Suprapubic skin (tissue), 4 donors: ENCODE results near the gene TK2. TPM values are rescaled to one million over a fixed set of nuclear protein-coding genes. Genes with fewer than 3 reads are reported as not detected.
A peak's percentile ranks its signal among the peaks of the same experiment; 100 is the strongest.

ENCODE experiments used
- DNase-seq, 2 donors: peaks; one replicate each; pipeline ENCODE4 v3.0.0-alpha.2; 2019; ENCODE audit warnings: low spot score in 2 of 2
- H3K27ac ChIP-seq: fragments of 200-600 bp; sonication (generic); one replicate; pipeline ENCODE4 v1.5.1; 2019
- H3K27me3 ChIP-seq: fragments of 200-600 bp; sonication (generic); one replicate; pipeline ENCODE4 v1.5.1; 2019
- H3K36me3 ChIP-seq: fragments of 200-600 bp; sonication (generic); one replicate; pipeline ENCODE4 v1.5.1; 2019
- H3K4me1 ChIP-seq: fragments of 200-600 bp; sonication (generic); one replicate; pipeline ENCODE4 v1.5.1; 2019
- H3K4me3 ChIP-seq: fragments of 200-600 bp; sonication (generic); one replicate; pipeline ENCODE4 v1.5.1; 2019; ENCODE audit warnings: mild to moderate bottlenecking
- H3K9me3 ChIP-seq: fragments of 200-600 bp; sonication (generic); one replicate; pipeline ENCODE4 v1.5.1; 2019
- CTCF ChIP-seq, 2 donors: fragments of 200-600 bp in 1 of 2; fragments of 450-650 bp in 1 of 2; sonication (generic) in 1 of 2; IDR thresholded peaks; one replicate each; pipeline ENCODE4 v1.5.1; 2016 to 2019; ENCODE audit warnings: antibody characterized with exemption in 2 of 2, mild to moderate bottlenecking in 1 of 2, moderate library complexity in 1 of 2
- EP300 ChIP-seq: sonication (generic); formaldehyde crosslinking; IDR thresholded peaks from one replicate; pipeline ENCODE4 v1.6.1; 2017; ENCODE audit warnings: antibody characterized with exemption
- POLR2A ChIP-seq, 2 donors: fragments of 450-650 bp; IDR thresholded peaks; one replicate each; pipeline ENCODE4 v1.6.1; 2017; ENCODE audit warnings: antibody characterized with exemption in 2 of 2, mild to moderate bottlenecking in 2 of 2, moderate library complexity in 2 of 2
- POLR2AphosphoS5 ChIP-seq, 3 donors: sonication (generic); formaldehyde crosslinking; IDR thresholded peaks; one replicate each; pipeline ENCODE4 v1.6.1; 2017; ENCODE audit warnings: antibody characterized with exemption in 3 of 3
- WGBS: methylation state at CpG from one replicate; pipeline ENCODE4 v1.1.5; 2018; 5-methylcytosine and 5-hydroxymethylcytosine counted together
- total RNA-seq, 4 donors: library from RNA; depleted of rRNA; stranded (reverse); fragments of >200 nt; gene quantifications; one replicate each; pipeline ENCODE4 v1.1.0, GENCODE V29; 2016

The TK2 gene
- total RNA-seq, 4 donors from 2014 or later = 13.6 to 27.0 (median 19.7) TPM

GRCh38 chr16:66592814-66593213 is 42.9 kb upstream of the TK2 start:
- no peak overlapping the region for H3K4me3 ChIP-seq
- TF ChIP-seq CTCF (IDR thresholded peaks at IDR 0.05) (no peak), EP300 (no peak), POLR2AphosphoS5 (IDR thresholded peaks at IDR 0.05) (no peak), POLR2A (IDR thresholded peaks at IDR 0.05) (no peak)
- no peaks in the 10 kb centered on the region for H3K9me3 ChIP-seq
- no peak for DNase-seq
- no peaks in the 10 kb centered on the region for H3K4me1 ChIP-seq
- no peak overlapping the region for H3K27ac ChIP-seq
- no peaks in the 10 kb centered on the region for H3K27me3 ChIP-seq
- 97% methylated on average over 3 of the region's 3 CpGs for WGBS
- H3K36me3 ChIP-seq = no peaks in the 10 kb centered on the region

GRCh38 chr16:66592241-66592640 is 42.3 kb upstream of the TK2 start:
- Histone ChIP-seq H3K27ac (no peak overlapping the region), H3K27me3 (no peaks in the 10 kb centered on the region), H3K4me1 (no peaks in the 10 kb centered on the region), H3K36me3 (no peaks in the 10 kb centered on the region), H3K9me3 (no peaks in the 10 kb centered on the region), H3K4me3 (no peak overlapping the region)
- DNase-seq = no peak
- 85% methylated on average over 3 of the region's 3 CpGs for WGBS
- TF ChIP-seq EP300 (no peak), POLR2A (IDR thresholded peaks at IDR 0.05) (no peak), CTCF (IDR thresholded peaks at IDR 0.05) (no peak), POLR2AphosphoS5 (IDR thresholded peaks at IDR 0.05) (no peak)

GRCh38 chr16:66591018-66591417 is 41.1 kb upstream of the TK2 start:
- no peaks in the 10 kb centered on the region for H3K36me3 ChIP-seq
- DNase-seq = no peak
- no peaks in the 10 kb centered on the region for H3K9me3 ChIP-seq
- TF ChIP-seq POLR2AphosphoS5 (IDR thresholded peaks at IDR 0.05) (no peak), EP300 (no peak), CTCF (IDR thresholded peaks at IDR 0.05) (no peak), POLR2A (IDR thresholded peaks at IDR 0.05) (no peak)
- H3K4me3 ChIP-seq = no peak overlapping the region
- no peaks in the 10 kb centered on the region for H3K4me1 ChIP-seq
- H3K27me3 ChIP-seq = no peaks in the 10 kb centered on the region
- H3K27ac ChIP-seq = no peak overlapping the region
- WGBS = 88% methylated on average over 4 of the region's 4 CpGs

- Histone ChIP-seq H3K4me1 (no peaks in the 10 kb centered on the region), H3K36me3 (no peaks in the 10 kb centered on the region), H3K27ac (no peak overlapping the region), H3K27me3 (no peaks in the 10 kb centered on the region), H3K4me3 (no peak overlapping the region), H3K9me3 (no peaks in the 10 kb centered on the region)
- TF ChIP-seq POLR2AphosphoS5 (IDR thresholded peaks at IDR 0.05) (no peak), EP300 (no peak), CTCF (IDR thresholded peaks at IDR 0.05) (no peak), POLR2A (IDR thresholded peaks at IDR 0.05) (no peak)
- no peak for DNase-seq
- 80% methylated on average over 8 of the region's 8 CpGs for WGBS
Observed at GRCh38 chr16:66590322-66590721, 40.4 kb upstream of the TK2 start.

GRCh38 chr16:66588981-66589713 is 39.2 kb upstream of the TK2 start:
- Histone ChIP-seq H3K27me3 (no peaks in the 10 kb centered on the region), H3K4me1 (no peaks in the 10 kb centered on the region), H3K4me3 (no peak overlapping the region), H3K9me3 (no peaks in the 10 kb centered on the region), H3K36me3 (no peaks in the 10 kb centered on the region), H3K27ac (no peak overlapping the region)
- TF ChIP-seq POLR2AphosphoS5 (IDR thresholded peaks at IDR 0.05) (no peak), CTCF (IDR thresholded peaks at IDR 0.05) (peak; percentile 40 to 42)
- DNase-seq = peak in 1 of 2 donors; percentile 66
- WGBS = 79% methylated on average over 6 of the region's 8 CpGs
